K562 (cell line): ENCODE data around the gene MAD1L1. TPM values are rescaled to one million over a fixed set of nuclear protein-coding genes. Genes with fewer than 3 reads are reported as not detected.

Source experiments
- BCL6 ChIP-seq: fragments of 250-450 bp; sonication (Bioruptor Pico); IDR thresholded peaks from 2 replicates; pipeline ENCODE4 v1.4.0; 2020
- BRD9 ChIP-seq: fragments of 450-650 bp; IDR thresholded peaks from 2 replicates; pipeline ENCODE4 v1.6.1; 2018; ENCODE audit warnings: low read depth; ENCODE audit not compliant: partially characterized antibody
- ELF4 ChIP-seq: fragments of 450-650 bp; formaldehyde crosslinking; IDR thresholded peaks from 2 replicates; pipeline ENCODE4 v1.4.0; 2022; ENCODE audit warnings: missing genetic modification characterization
- FOXA3 ChIP-seq, 2 experiments: fragments of 450-650 bp in 1 of 2; sonication (generic) in 1 of 2; formaldehyde crosslinking; IDR thresholded peaks in 1 of 2; conservative IDR thresholded peaks in 1 of 2; 2 replicates each; pipeline versions ENCODE4 v1.4.0 to v1.8.0; 2020 to 2022; ENCODE audit warnings: mild to moderate bottlenecking in 2 of 2, missing genetic modification reagents in 1 of 2
- GATAD2A ChIP-seq: fragments of 450-650 bp; IDR thresholded peaks from 2 replicates; pipeline ENCODE4 v1.6.1; 2017
- MAFF ChIP-seq: IDR thresholded peaks from 2 replicates; pipeline ENCODE4 v1.6.1; 2012; ENCODE audit warnings: low read length, improper control_type of control experiment
- MEF2D ChIP-seq: conservative IDR thresholded peaks from 2 replicates; pipeline ENCODE4 v1.6.1; 2016; ENCODE audit warnings: low read depth, missing genetic modification characterization, missing compliant biosample characterization
- NONO ChIP-seq, 2 experiments: fragments of 200-400 bp in 1 of 2; fragments of 450-650 bp in 1 of 2; formaldehyde crosslinking in 1 of 2; IDR thresholded peaks; 2 replicates each; pipeline ENCODE4 v1.6.1; 2017; ENCODE audit warnings: low read depth in 2 of 2, mild to moderate bottlenecking in 2 of 2, moderate library complexity in 2 of 2, low read length in 1 of 2
- SIX5 ChIP-seq, 2 experiments: IDR thresholded peaks; 2 replicates each; pipeline ENCODE4 v1.6.1; 2011; ENCODE audit warnings: low read length in 2 of 2, borderline replicate concordance in 1 of 2, low read depth in 1 of 2, mild to moderate bottlenecking in 1 of 2, moderate library complexity in 1 of 2; ENCODE audit not compliant: insufficient read depth in 1 of 2
- TEAD2 ChIP-seq: fragments of 450-650 bp; IDR thresholded peaks from 2 replicates; pipeline ENCODE4 v1.6.1; 2016; ENCODE audit warnings: missing genetic modification characterization, control low read depth, missing compliant biosample characterization
- ZBTB40 ChIP-seq, 2 experiments: fragments of 450-650 bp in 1 of 2; sonication (generic) in 1 of 2; formaldehyde crosslinking in 1 of 2; IDR thresholded peaks; 2 replicates each; pipeline versions ENCODE4 v1.7.1 to v1.9.0; 2016 to 2022; ENCODE audit warnings: inconsistent platforms in 1 of 2, mild to moderate bottlenecking in 1 of 2, missing genetic modification reagents in 1 of 2
- ZNF121 ChIP-seq: sonication (generic); formaldehyde crosslinking; conservative IDR thresholded peaks from 2 replicates; pipeline ENCODE4 v1.8.0; 2022; ENCODE audit warnings: missing genetic modification reagents
- ZNF197 ChIP-seq: fragments of 200-800 bp; sonication (Bioruptor generic); IDR thresholded peaks from 2 replicates; pipeline ENCODE4 v1.6.1; 2016; ENCODE audit warnings: low read depth, missing genetic modification characterization, missing compliant biosample characterization
- ZNF583 ChIP-seq: fragments of 250-450 bp; sonication (Bioruptor Pico); IDR thresholded peaks from 2 replicates; pipeline ENCODE4 v1.4.0; 2020
- polyA plus RNA-seq, 8 experiments: library from polyadenylated mRNA; depleted of rRNA in 4 of 8; stranded (reverse) in 5 of 8; unstranded in 3 of 8; fragments of >200 nt; fragmentation: Nextera tagmentation in 2 of 8; fragmentation: Illumina TruSeq in 1 of 8; extraction: Ambion mirVana in 2 of 8; extraction: Trizol in 1 of 8; gene quantifications; 2 replicates each; pipeline versions ENCODE4 v1.2.1 to v1.2.3, GENCODE V29; 2011 to 2014; ENCODE audit warnings: inconsistent platforms in 1 of 8, missing spikeins in 1 of 8
- total RNA-seq, 7 experiments: library from RNA; depleted of rRNA in 6 of 7; stranded (reverse); fragments of >200 nt in 6 of 7; fragmentation: Illumina TruSeq in 2 of 7; extraction: Trizol in 2 of 7; gene quantifications; 2 replicates each; pipeline versions ENCODE4 v1.2.1 to v1.2.3, GENCODE V29; 2011 to 2021; ENCODE audit warnings: low replicate concordance in 1 of 7
- TF ChIP-seq, protein P1 (sequence below): IDR thresholded peaks from 3 replicates; pipeline ENCODE4 v1.6.1; 2011; ENCODE audit warnings: borderline replicate concordance, mild to moderate bottlenecking; ENCODE audit not compliant: insufficient read length, insufficient read depth

Gene MAD1L1
- total and polyA plus RNA-seq, 9 of the 15 experiments (the other 6 are each of a cell fraction or from before 2014, with no cell fraction given), result 1.7 to 89.7 (median 18.0) TPM

- TF ChIP-seq ZBTB40 (IDR thresholded peaks at IDR 0.05) (peak; percentile 64), ZBTB40 (CRISPR knock-in tag; IDR thresholded peaks at IDR 0.05) (no peak), TEAD2 (tag) (no peak), BCL6 (CRISPR knock-in tag) (peak; percentile 79; the same call in 1 of the 2 replicates), MAFF (peak; percentile 63), ZNF121 (CRISPR knock-in tag) (no peak), MEF2D (peak; percentile 56; the same call in 1 of the 2 replicates), NONO (IDR thresholded peaks at IDR 0.05; ENCODE audit: low read depth in 2 of 2, low read length in 1 of 2) (peak in 1 of 2 experiments; percentile 69; a peak in 1 of 4 replicates), BRD9 (peak; percentile 87), ZNF197 (CRISPR knock-in tag) (0 out of 2 replicates have a peak, but pooled peaks have one; percentile 69), ELF4 (CRISPR knock-in tag) (peak; percentile 86; the same call in 1 of the 2 replicates), FOXA3 (CRISPR knock-in tag; conservative IDR thresholded peaks at IDR 0.05 in 1 of 2, IDR thresholded peaks at IDR 0.05 in 1 of 2) (peak; percentile 97), SIX5 (IDR thresholded peaks at IDR 0.05; ENCODE audit: borderline replicate concordance in 1 of 2, insufficient read depth in 1 of 2, low read depth in 1 of 2, low read length in 2 of 2) (no peak), GATAD2A (0 out of 2 replicates have a peak, but pooled peaks have one; percentile 54), ZNF583 (CRISPR knock-in tag) (no peak)
- TF ChIP-seq, protein P1, sequence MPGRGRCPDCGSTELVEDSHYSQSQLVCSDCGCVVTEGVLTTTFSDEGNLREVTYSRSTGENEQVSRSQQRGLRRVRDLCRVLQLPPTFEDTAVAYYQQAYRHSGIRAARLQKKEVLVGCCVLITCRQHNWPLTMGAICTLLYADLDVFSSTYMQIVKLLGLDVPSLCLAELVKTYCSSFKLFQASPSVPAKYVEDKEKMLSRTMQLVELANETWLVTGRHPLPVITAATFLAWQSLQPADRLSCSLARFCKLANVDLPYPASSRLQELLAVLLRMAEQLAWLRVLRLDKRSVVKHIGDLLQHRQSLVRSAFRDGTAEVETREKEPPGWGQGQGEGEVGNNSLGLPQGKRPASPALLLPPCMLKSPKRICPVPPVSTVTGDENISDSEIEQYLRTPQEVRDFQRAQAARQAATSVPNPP, result no peak
These were observed 210.0 kb downstream of the MAD1L1 start (continued) for GRCh38 chr7:2022737-2023250.
